ENCODE results near the gene ERC2.
"Not testable (repeated sequence)": the region's sequence is repeated elsewhere in the genome, so short reads cannot be mapped to it uniquely, and the experiment has no call there.

Gene ERC2

GRCh38 chr3:56303487-56303886, 164.8 kb downstream of the ERC2 start:
- DNase-seq: peak in 1 of 2 donors; percentile 17

- DNase-seq: no peak
Observed at GRCh38 chr3:56302417-56302816, 165.8 kb downstream of the ERC2 start.

- DNase-seq: no peak
Observed at GRCh38 chr3:56297281-56297840, 170.9 kb downstream of the ERC2 start.

- DNase-seq: no peak
Observed at GRCh38 chr3:56296361-56296760, 171.9 kb downstream of the ERC2 start.

GRCh38 chr3:56295161-56295560, 173.1 kb downstream of the ERC2 start:
- DNase-seq: no peak

- DNase-seq: no peak
Observed at GRCh38 chr3:56294286-56294685, 174.0 kb downstream of the ERC2 start.

- no peak for DNase-seq
Observed at GRCh38 chr3:56291953-56292352, 176.3 kb downstream of the ERC2 start.

GRCh38 chr3:56291244-56291680, 177.0 kb downstream of the ERC2 start:
- DNase-seq: no peak

GRCh38 chr3:56290374-56290773, 177.9 kb downstream of the ERC2 start:
- DNase-seq: no peak

GRCh38 chr3:56288258-56288657, 180.0 kb downstream of the ERC2 start:
- no peak for DNase-seq

GRCh38 chr3:56282341-56282740, 185.9 kb downstream of the ERC2 start:
- DNase-seq: no peak

GRCh38 chr3:56277236-56277635, 191.0 kb downstream of the ERC2 start:
- DNase-seq: no peak

GRCh38 chr3:56275120-56275519, 193.1 kb downstream of the ERC2 start:
- DNase-seq: no peak

- no peak for DNase-seq
Observed at GRCh38 chr3:56269755-56270535, 198.3 kb downstream of the ERC2 start.

GRCh38 chr3:56268616-56269383, 199.5 kb downstream of the ERC2 start:
- DNase-seq: no peak

- DNase-seq: not testable (repeated sequence)
Observed at GRCh38 chr3:56261852-56262251, 206.4 kb downstream of the ERC2 start.

GRCh38 chr3:56260262-56260661, 208.0 kb downstream of the ERC2 start:
- no peak for DNase-seq

GRCh38 chr3:56257826-56258225, 210.4 kb downstream of the ERC2 start:
- no peak for DNase-seq

- no peak for DNase-seq
Observed at GRCh38 chr3:56254835-56255234, 213.4 kb downstream of the ERC2 start.

GRCh38 chr3:56253941-56254665, 214.2 kb downstream of the ERC2 start:
- DNase-seq: no peak

GRCh38 chr3:56251343-56251945, 216.8 kb downstream of the ERC2 start:
- peak; percentile 9 to 17 for DNase-seq

- no peak for DNase-seq
Observed at GRCh38 chr3:56248021-56248420, 220.2 kb downstream of the ERC2 start.

- no peak for DNase-seq
Observed at GRCh38 chr3:56238299-56238698, 230.0 kb downstream of the ERC2 start.

Data from stimulated activated CD4-positive, alpha-beta T cell treated with anti-CD3 and anti-CD28 coated beads, Interleukin-2, amount 100 ng/mL, for 24 hours (primary cell).